ENCODE measurements around the gene TOP3B. TPM values are rescaled to one million over a fixed set of nuclear protein-coding genes. Genes with fewer than 3 reads are reported as not detected.

Gene TOP3B
- total RNA-seq, 1 donor from 2014 or later: 53.9 TPM

DNA sequence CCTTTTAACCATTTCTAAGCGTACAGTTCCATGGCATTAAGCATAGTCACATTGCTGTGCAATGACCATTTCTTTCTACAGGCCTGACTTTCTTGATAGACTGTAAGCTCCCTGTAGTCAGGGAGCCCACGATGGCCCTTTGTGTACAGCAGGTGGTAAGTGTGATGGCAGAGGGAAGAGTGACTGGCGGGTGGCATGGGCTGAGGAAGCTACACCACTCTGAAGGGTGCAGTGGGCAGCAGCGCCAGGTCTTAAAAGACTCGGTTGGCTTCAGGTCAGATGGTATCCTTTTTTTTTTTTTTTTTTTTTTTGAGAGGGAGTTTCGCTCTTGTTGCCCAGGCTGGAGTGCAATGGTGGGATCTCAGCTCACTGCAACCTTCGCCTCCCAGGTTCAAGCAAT, 31.5 kb downstream of the TOP3B start:
- H3K9me3 ChIP-seq (ENCODE audit: low read depth): no peaks in the 10 kb centered on the region
- no peaks in the 10 kb centered on the region for H3K36me3 Mint-ChIP-seq
- peaks cover 14% of the 10 kb centered on the region for H4K20me1 ChIP-seq (ENCODE audit: low read depth)
- peak overlapping the region; percentile 52 for H3K4me3 Mint-ChIP-seq
- peaks cover 29% of the 10 kb centered on the region for H3K4me1 Mint-ChIP-seq
- DNase-seq (ENCODE audit: low spot score): no peak
- no peaks in the 10 kb centered on the region for H3K36me3 ChIP-seq
- TF ChIP-seq EZH2phosphoT487 (IDR thresholded peaks at IDR 0.05): no peak
- no peak for TF ChIP-seq EZH2 (IDR thresholded peaks at IDR 0.05)
- TF ChIP-seq, protein P1, sequence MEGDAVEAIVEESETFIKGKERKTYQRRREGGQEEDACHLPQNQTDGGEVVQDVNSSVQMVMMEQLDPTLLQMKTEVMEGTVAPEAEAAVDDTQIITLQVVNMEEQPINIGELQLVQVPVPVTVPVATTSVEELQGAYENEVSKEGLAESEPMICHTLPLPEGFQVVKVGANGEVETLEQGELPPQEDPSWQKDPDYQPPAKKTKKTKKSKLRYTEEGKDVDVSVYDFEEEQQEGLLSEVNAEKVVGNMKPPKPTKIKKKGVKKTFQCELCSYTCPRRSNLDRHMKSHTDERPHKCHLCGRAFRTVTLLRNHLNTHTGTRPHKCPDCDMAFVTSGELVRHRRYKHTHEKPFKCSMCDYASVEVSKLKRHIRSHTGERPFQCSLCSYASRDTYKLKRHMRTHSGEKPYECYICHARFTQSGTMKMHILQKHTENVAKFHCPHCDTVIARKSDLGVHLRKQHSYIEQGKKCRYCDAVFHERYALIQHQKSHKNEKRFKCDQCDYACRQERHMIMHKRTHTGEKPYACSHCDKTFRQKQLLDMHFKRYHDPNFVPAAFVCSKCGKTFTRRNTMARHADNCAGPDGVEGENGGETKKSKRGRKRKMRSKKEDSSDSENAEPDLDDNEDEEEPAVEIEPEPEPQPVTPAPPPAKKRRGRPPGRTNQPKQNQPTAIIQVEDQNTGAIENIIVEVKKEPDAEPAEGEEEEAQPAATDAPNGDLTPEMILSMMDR (IDR thresholded peaks at IDR 0.05): no peak
- no peak overlapping the region for H3K4me3 ChIP-seq
- no peak overlapping the region for H3K9ac ChIP-seq
- no peaks in the 10 kb centered on the region for H3K9me3 Mint-ChIP-seq
- H3K4me2 ChIP-seq: no peak overlapping the region
- no peak overlapping the region for H2AFZ ChIP-seq (replicated peaks)
- peaks cover 10% of the 10 kb centered on the region for H3K4me1 ChIP-seq
- no peaks in the 10 kb centered on the region for H3K27me3 Mint-ChIP-seq (ENCODE audit: insufficient read depth, low read depth)
- H3K27ac Mint-ChIP-seq: no peak overlapping the region
- no peaks in the 10 kb centered on the region for H3K79me2 ChIP-seq (ENCODE audit: low read depth)
- no peak overlapping the region for H3K27ac ChIP-seq
- peaks cover 19% of the 10 kb centered on the region for H3K27me3 ChIP-seq
- H3F3A ChIP-seq (ENCODE audit: low read depth): peaks cover 9% of the 10 kb centered on the region

DNA sequence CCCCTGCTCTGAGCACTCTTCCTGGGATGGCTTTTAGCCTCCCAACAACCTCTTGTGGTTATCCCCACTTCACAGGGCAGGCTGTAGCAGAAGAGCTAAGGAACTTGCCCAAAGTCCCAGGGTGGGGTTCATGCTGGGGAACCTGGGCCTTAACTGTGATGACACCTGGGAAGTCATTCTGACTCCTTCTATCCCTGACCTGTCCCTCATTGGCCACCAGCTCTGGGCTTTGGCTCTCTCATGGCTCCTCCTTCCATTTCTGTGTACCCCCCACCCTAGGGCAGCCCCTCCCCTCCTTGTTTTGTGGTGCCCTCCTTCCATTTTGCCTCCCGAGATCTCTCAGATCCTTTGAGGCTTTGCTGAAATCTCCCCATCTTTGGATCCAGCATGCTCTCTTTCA, 32.6 kb downstream of the TOP3B start:
- Histone ChIP-seq H3K9me3 (ENCODE audit: low read depth) (no peaks in the 10 kb centered on the region), H3K4me2 (no peak overlapping the region), H3F3A (ENCODE audit: low read depth) (peaks cover 9% of the 10 kb centered on the region), H3K79me2 (ENCODE audit: low read depth) (no peaks in the 10 kb centered on the region), H4K20me1 (ENCODE audit: low read depth) (peaks cover 14% of the 10 kb centered on the region), H3K27ac (no peak overlapping the region), H3K27me3 (peaks cover 19% of the 10 kb centered on the region), H3K4me1 (peaks cover 10% of the 10 kb centered on the region), H2AFZ (replicated peaks) (no peak overlapping the region), H3K4me3 (no peak overlapping the region), H3K9ac (no peak overlapping the region), H3K36me3 (no peaks in the 10 kb centered on the region)
- peaks cover 6% of the 10 kb centered on the region for H3K36me3 Mint-ChIP-seq
- DNase-seq (ENCODE audit: low spot score): no peak
- H3K27me3 Mint-ChIP-seq (ENCODE audit: insufficient read depth, low read depth): no peaks in the 10 kb centered on the region
- H3K4me1 Mint-ChIP-seq: peaks cover 29% of the 10 kb centered on the region
- peak overlapping the region; percentile 90 for H3K27ac Mint-ChIP-seq
- H3K4me3 Mint-ChIP-seq: no peak overlapping the region
- H3K9me3 Mint-ChIP-seq: no peaks in the 10 kb centered on the region
- TF ChIP-seq, protein P1 (IDR thresholded peaks at IDR 0.05): no peak
- no peak for TF ChIP-seq EZH2phosphoT487 (IDR thresholded peaks at IDR 0.05)
- TF ChIP-seq EZH2 (IDR thresholded peaks at IDR 0.05): no peak

DNA sequence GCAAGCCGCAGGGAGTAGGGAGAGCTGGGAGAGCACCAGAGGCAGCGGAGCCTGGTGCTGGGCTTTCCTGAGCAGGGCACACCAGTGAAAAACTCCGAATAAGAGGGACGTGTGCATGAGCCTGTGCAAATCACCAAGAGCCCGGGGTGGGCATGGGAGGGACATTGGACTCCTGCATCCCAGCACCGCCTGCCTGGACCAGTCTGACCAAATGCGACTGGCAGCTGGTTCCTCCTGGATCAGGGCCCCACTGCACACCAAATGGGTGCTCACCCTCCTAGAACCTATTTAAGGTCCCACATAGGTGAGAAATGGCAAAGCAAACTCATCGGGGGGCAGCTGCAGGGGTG, 33.0 kb downstream of the TOP3B start:
- no peaks in the 10 kb centered on the region for H3K9me3 ChIP-seq (ENCODE audit: low read depth)
- no peaks in the 10 kb centered on the region for H3K79me2 ChIP-seq (ENCODE audit: low read depth)
- no peak overlapping the region for H3K27ac Mint-ChIP-seq
- peaks cover 10% of the 10 kb centered on the region for H3K4me1 ChIP-seq
- H3K9ac ChIP-seq: no peak overlapping the region
- H3K27ac ChIP-seq: no peak overlapping the region
- H3K27me3 ChIP-seq: peaks cover 19% of the 10 kb centered on the region
- H3K36me3 ChIP-seq: no peaks in the 10 kb centered on the region
- no peak for DNase-seq (ENCODE audit: low spot score)
- peaks cover 9% of the 10 kb centered on the region for H3K36me3 Mint-ChIP-seq
- peaks cover 29% of the 10 kb centered on the region for H3K4me1 Mint-ChIP-seq
- H4K20me1 ChIP-seq (ENCODE audit: low read depth): peaks cover 14% of the 10 kb centered on the region
- H3K9me3 Mint-ChIP-seq: no peaks in the 10 kb centered on the region
- TF ChIP-seq EZH2phosphoT487 (IDR thresholded peaks at IDR 0.05): no peak
- TF ChIP-seq, protein P1 (IDR thresholded peaks at IDR 0.05): no peak
- TF ChIP-seq EZH2 (IDR thresholded peaks at IDR 0.05): no peak
- no peak overlapping the region for H3K4me3 ChIP-seq
- no peaks in the 10 kb centered on the region for H3K27me3 Mint-ChIP-seq (ENCODE audit: insufficient read depth, low read depth)
- no peak overlapping the region for H2AFZ ChIP-seq (replicated peaks)
- no peak overlapping the region for H3K4me3 Mint-ChIP-seq
- H3F3A ChIP-seq (ENCODE audit: low read depth): peaks cover 9% of the 10 kb centered on the region
- no peak overlapping the region for H3K4me2 ChIP-seq

All from neural progenitor cell (in vitro differentiated cells).